Esophagus muscularis mucosa (tissue), 4 donors: Measurements from ENCODE around the gene UMOD.

ENCODE experiments used
- EP300 ChIP-seq: sonication (generic); formaldehyde crosslinking; IDR thresholded peaks from one replicate; pipeline ENCODE4 v1.6.1; 2017; ENCODE audit warnings: antibody characterized with exemption
- POLR2A ChIP-seq: fragments of 450-650 bp; IDR thresholded peaks from one replicate; pipeline ENCODE4 v1.6.1; 2017; ENCODE audit warnings: antibody characterized with exemption, moderate library complexity, mild to moderate bottlenecking, low read depth
- POLR2AphosphoS5 ChIP-seq, 2 donors: sonication (generic); formaldehyde crosslinking; IDR thresholded peaks; one replicate each; pipeline ENCODE4 v1.6.1; 2017; ENCODE audit warnings: antibody characterized with exemption in 2 of 2
- TF ChIP-seq, protein P1 (sequence below), 3 experiments: fragments of 200-600 bp in 2 of 3; fragments of 450-650 bp in 1 of 3; sonication (generic) in 2 of 3; IDR thresholded peaks; one replicate each; pipeline ENCODE4 v1.5.1; 2017 to 2019; ENCODE audit warnings: antibody characterized with exemption in 3 of 3, mild to moderate bottlenecking in 2 of 3, moderate library complexity in 1 of 3

- TF ChIP-seq POLR2AphosphoS5 (IDR thresholded peaks at IDR 0.05) (no peak), EP300 (no peak), POLR2A (no peak)
- TF ChIP-seq, protein P1, sequence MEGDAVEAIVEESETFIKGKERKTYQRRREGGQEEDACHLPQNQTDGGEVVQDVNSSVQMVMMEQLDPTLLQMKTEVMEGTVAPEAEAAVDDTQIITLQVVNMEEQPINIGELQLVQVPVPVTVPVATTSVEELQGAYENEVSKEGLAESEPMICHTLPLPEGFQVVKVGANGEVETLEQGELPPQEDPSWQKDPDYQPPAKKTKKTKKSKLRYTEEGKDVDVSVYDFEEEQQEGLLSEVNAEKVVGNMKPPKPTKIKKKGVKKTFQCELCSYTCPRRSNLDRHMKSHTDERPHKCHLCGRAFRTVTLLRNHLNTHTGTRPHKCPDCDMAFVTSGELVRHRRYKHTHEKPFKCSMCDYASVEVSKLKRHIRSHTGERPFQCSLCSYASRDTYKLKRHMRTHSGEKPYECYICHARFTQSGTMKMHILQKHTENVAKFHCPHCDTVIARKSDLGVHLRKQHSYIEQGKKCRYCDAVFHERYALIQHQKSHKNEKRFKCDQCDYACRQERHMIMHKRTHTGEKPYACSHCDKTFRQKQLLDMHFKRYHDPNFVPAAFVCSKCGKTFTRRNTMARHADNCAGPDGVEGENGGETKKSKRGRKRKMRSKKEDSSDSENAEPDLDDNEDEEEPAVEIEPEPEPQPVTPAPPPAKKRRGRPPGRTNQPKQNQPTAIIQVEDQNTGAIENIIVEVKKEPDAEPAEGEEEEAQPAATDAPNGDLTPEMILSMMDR (IDR thresholded peaks at IDR 0.05) = no peak
Measured at GRCh38 chr16:20310421-20311395, 41.8 kb downstream of the UMOD start.
